Measurements from ENCODE around the gene DIAPH2. TPM values are rescaled to one million over a fixed set of nuclear protein-coding genes. Genes with fewer than 3 reads are reported as not detected.

DIAPH2 gene
- total RNA-seq, 5 donors from 2014 or later (not counting 1 experiment from before 2014, with no cell fraction given), result 8.4 to 15.3 (median 10.8) TPM

GRCh38 chrX:96693407-96693806 is 8.8 kb downstream of the DIAPH2 start:
- POLR2A ChIA-PET, result no interaction called here
- no CpG with 5 or more reads among the region's 6 CpGs for WGBS (ENCODE audit: insufficient coverage)
- no peak for ATAC-seq (replicated peaks in 1 of 4)

GRCh38 chrX:96696462-96696861 is 11.8 kb downstream of the DIAPH2 start:
- Histone ChIP-seq H3K27ac (ENCODE audit: low read length) (no peak overlapping the region), H3K36me3 (ENCODE audit: control insufficient read depth in 2 of 2, extremely low read depth in 1 of 2, insufficient read depth in 1 of 2, low read length in 1 of 2) (no peaks in the 10 kb centered on the region), H3K4me3 (ENCODE audit: control insufficient read depth in 1 of 2, extremely low read depth in 1 of 2, low read length in 1 of 2) (no peak overlapping the region), H3K27me3 (replicated peaks in 1 of 2; ENCODE audit: control insufficient read depth in 2 of 2, extremely low read depth in 1 of 2, insufficient read depth in 2 of 2, low read length in 1 of 2) (no peaks in the 10 kb centered on the region), H3K4me1 (ENCODE audit: control insufficient read depth in 1 of 2, extremely low read depth in 1 of 2, insufficient read depth in 2 of 2, low read length in 2 of 2) (no peaks in the 10 kb centered on the region), H3K9me3 (no peaks in the 10 kb centered on the region)
- no peak overlapping the region for H3K4me3 Mint-ChIP-seq
- POLR2A ChIA-PET, result no interaction called here
- peaks cover 0 to 4% of the 10 kb centered on the region in 2 donors for H3K27me3 Mint-ChIP-seq
- CTCF ChIA-PET, result no interaction called here
- H3K9me3 Mint-ChIP-seq, result no peaks in the 10 kb centered on the region
- ATAC-seq (replicated peaks in 1 of 4) (no peak), DNase-seq (no peak)
- peaks cover 7% of the 10 kb centered on the region for H3K36me3 Mint-ChIP-seq
- WGBS (ENCODE audit: insufficient coverage), result no CpG with 5 or more reads among the region's 4 CpGs
- peaks cover 0 to 12% (median 0%) of the 10 kb centered on the region in 3 donors for H3K4me1 Mint-ChIP-seq
- H3K27ac Mint-ChIP-seq, result no peak overlapping the region

More at GRCh38 chrX:96693407-96693806, 8.8 kb downstream of the DIAPH2 start:
- Histone ChIP-seq H3K36me3 (ENCODE audit: control insufficient read depth in 2 of 2, extremely low read depth in 1 of 2, insufficient read depth in 1 of 2, low read length in 1 of 2) (no peaks in the 10 kb centered on the region), H3K4me3 (ENCODE audit: control insufficient read depth in 1 of 2, extremely low read depth in 1 of 2, low read length in 1 of 2) (no peak overlapping the region), H3K9me3 (no peaks in the 10 kb centered on the region), H3K27me3 (replicated peaks in 1 of 2; ENCODE audit: control insufficient read depth in 2 of 2, extremely low read depth in 1 of 2, insufficient read depth in 2 of 2, low read length in 1 of 2) (no peaks in the 10 kb centered on the region), H3K27ac (ENCODE audit: low read length) (no peak overlapping the region), H3K4me1 (ENCODE audit: control insufficient read depth in 1 of 2, extremely low read depth in 1 of 2, insufficient read depth in 2 of 2, low read length in 2 of 2) (no peaks in the 10 kb centered on the region)
- H3K36me3 Mint-ChIP-seq, result peaks cover 3% of the 10 kb centered on the region
- H3K4me1 Mint-ChIP-seq, result peaks cover 2 to 15% (median 4%) of the 10 kb centered on the region in 3 donors
- no peak overlapping the region for H3K4me3 Mint-ChIP-seq
- no peak for DNase-seq
- H3K27ac Mint-ChIP-seq, result no peak overlapping the region
- H3K27me3 Mint-ChIP-seq, result peaks cover 0 to 4% of the 10 kb centered on the region in 2 donors
- H3K9me3 Mint-ChIP-seq, result no peaks in the 10 kb centered on the region
- CTCF ChIA-PET, result no interaction called here

- H3K4me1 ChIP-seq (ENCODE audit: control insufficient read depth in 1 of 2, extremely low read depth in 1 of 2, insufficient read depth in 2 of 2, low read length in 2 of 2), result no peaks in the 10 kb centered on the region
- H3K27ac Mint-ChIP-seq, result no peak overlapping the region
- H3K4me1 Mint-ChIP-seq, result peaks cover 0 to 11% (median 0%) of the 10 kb centered on the region in 3 donors
- H3K36me3 Mint-ChIP-seq, result peaks cover 5% of the 10 kb centered on the region
- no peaks in the 10 kb centered on the region for H3K36me3 ChIP-seq (ENCODE audit: control insufficient read depth in 2 of 2, extremely low read depth in 1 of 2, insufficient read depth in 1 of 2, low read length in 1 of 2)
- no peak overlapping the region for H3K4me3 Mint-ChIP-seq
- no CpG with 5 or more reads among the region's 1 CpG for WGBS (ENCODE audit: insufficient coverage)
- ChIA-PET CTCF (no interaction called here), POLR2A (interaction anchor here in 1 of 2 donors (0.6 kb wide), 1 partner anchor 9 kb away, joined by 3 read pairs; no protein-coding TSS in a partner anchor)
- no peaks in the 10 kb centered on the region for H3K27me3 Mint-ChIP-seq
- H3K27me3 ChIP-seq (replicated peaks in 1 of 2; ENCODE audit: control insufficient read depth in 2 of 2, extremely low read depth in 1 of 2, insufficient read depth in 2 of 2, low read length in 1 of 2), result no peaks in the 10 kb centered on the region
- no peaks in the 10 kb centered on the region for H3K9me3 ChIP-seq
- H3K9me3 Mint-ChIP-seq, result no peaks in the 10 kb centered on the region
- no peak overlapping the region for H3K4me3 ChIP-seq (ENCODE audit: control insufficient read depth in 1 of 2, extremely low read depth in 1 of 2, low read length in 1 of 2)
- H3K27ac ChIP-seq (ENCODE audit: low read length), result no peak overlapping the region
- DNase-seq, result no peak
- ATAC-seq (replicated peaks in 1 of 4), result no peak
Observed at GRCh38 chrX:96700625-96701024, 16.0 kb downstream of the DIAPH2 start.

- peaks cover 4% of the 10 kb centered on the region for H3K36me3 Mint-ChIP-seq
- H3K4me1 Mint-ChIP-seq, result peaks cover 5 to 12% (median 6%) of the 10 kb centered on the region in 3 donors
- ChIA-PET POLR2A (no interaction called here), CTCF (interaction anchor here in 1 of 2 donors (0.6 kb wide), 1 partner anchor 1809 kb away, joined by 3 read pairs; no protein-coding TSS in a partner anchor)
- Histone ChIP-seq H3K9me3 (no peaks in the 10 kb centered on the region), H3K4me1 (ENCODE audit: control insufficient read depth in 1 of 2, extremely low read depth in 1 of 2, insufficient read depth in 2 of 2, low read length in 2 of 2) (no peaks in the 10 kb centered on the region), H3K4me3 (ENCODE audit: control insufficient read depth in 1 of 2, extremely low read depth in 1 of 2, low read length in 1 of 2) (no peak overlapping the region), H3K36me3 (ENCODE audit: control insufficient read depth in 2 of 2, extremely low read depth in 1 of 2, insufficient read depth in 1 of 2, low read length in 1 of 2) (no peaks in the 10 kb centered on the region), H3K27me3 (replicated peaks in 1 of 2; ENCODE audit: control insufficient read depth in 2 of 2, extremely low read depth in 1 of 2, insufficient read depth in 2 of 2, low read length in 1 of 2) (no peaks in the 10 kb centered on the region), H3K27ac (ENCODE audit: low read length) (no peak overlapping the region)
- DNase-seq (no peak), ATAC-seq (replicated peaks in 1 of 4) (no peak)
- no peaks in the 10 kb centered on the region for H3K9me3 Mint-ChIP-seq
- no peaks in the 10 kb centered on the region for H3K27me3 Mint-ChIP-seq
- H3K4me3 Mint-ChIP-seq, result no peak overlapping the region
- H3K27ac Mint-ChIP-seq, result no peak overlapping the region
- no CpG with 5 or more reads among the region's 1 CpG for WGBS (ENCODE audit: insufficient coverage)
Observed at GRCh38 chrX:96703379-96703778, 18.7 kb downstream of the DIAPH2 start.

- Mint-ChIP-seq H3K9me3 (no peaks in the 10 kb centered on the region), H3K4me1 (peaks cover 5 to 14% (median 6%) of the 10 kb centered on the region in 3 donors), H3K27me3 (no peaks in the 10 kb centered on the region), H3K27ac (no peak overlapping the region), H3K36me3 (peaks cover 4% of the 10 kb centered on the region), H3K4me3 (no peak overlapping the region)
- ChIA-PET CTCF (no interaction called here), POLR2A (no interaction called here)
- Histone ChIP-seq H3K9me3 (no peaks in the 10 kb centered on the region), H3K27ac (ENCODE audit: low read length) (no peak overlapping the region), H3K4me1 (ENCODE audit: control insufficient read depth in 1 of 2, extremely low read depth in 1 of 2, insufficient read depth in 2 of 2, low read length in 2 of 2) (no peaks in the 10 kb centered on the region), H3K4me3 (ENCODE audit: control insufficient read depth in 1 of 2, extremely low read depth in 1 of 2, low read length in 1 of 2) (no peak overlapping the region), H3K27me3 (replicated peaks in 1 of 2; ENCODE audit: control insufficient read depth in 2 of 2, extremely low read depth in 1 of 2, insufficient read depth in 2 of 2, low read length in 1 of 2) (no peaks in the 10 kb centered on the region), H3K36me3 (ENCODE audit: control insufficient read depth in 2 of 2, extremely low read depth in 1 of 2, insufficient read depth in 1 of 2, low read length in 1 of 2) (no peaks in the 10 kb centered on the region)
- no CpG with 5 or more reads among the region's 1 CpG for WGBS (ENCODE audit: insufficient coverage)
- ATAC-seq (replicated peaks in 1 of 4) (no peak), DNase-seq (no peak)
Observed at GRCh38 chrX:96703816-96704215, 19.2 kb downstream of the DIAPH2 start.

GRCh38 chrX:96704629-96705028 is 20.0 kb downstream of the DIAPH2 start:
- Histone ChIP-seq H3K27ac (ENCODE audit: low read length) (no peak overlapping the region), H3K4me1 (ENCODE audit: control insufficient read depth in 1 of 2, extremely low read depth in 1 of 2, insufficient read depth in 2 of 2, low read length in 2 of 2) (no peaks in the 10 kb centered on the region), H3K9me3 (no peaks in the 10 kb centered on the region), H3K36me3 (ENCODE audit: control insufficient read depth in 2 of 2, extremely low read depth in 1 of 2, insufficient read depth in 1 of 2, low read length in 1 of 2) (no peaks in the 10 kb centered on the region), H3K27me3 (replicated peaks in 1 of 2; ENCODE audit: control insufficient read depth in 2 of 2, extremely low read depth in 1 of 2, insufficient read depth in 2 of 2, low read length in 1 of 2) (no peaks in the 10 kb centered on the region), H3K4me3 (ENCODE audit: control insufficient read depth in 1 of 2, extremely low read depth in 1 of 2, low read length in 1 of 2) (no peak overlapping the region)
- Mint-ChIP-seq H3K27me3 (no peaks in the 10 kb centered on the region), H3K4me3 (no peak overlapping the region), H3K9me3 (no peaks in the 10 kb centered on the region), H3K36me3 (peaks cover 4% of the 10 kb centered on the region), H3K27ac (no peak overlapping the region), H3K4me1 (peaks cover 5 to 13% (median 6%) of the 10 kb centered on the region in 3 donors)
- DNase-seq, result no peak
- POLR2A ChIA-PET, result no interaction called here
- WGBS (ENCODE audit: insufficient coverage), result no CpG with 5 or more reads among the region's 2 CpGs
- no peak for ATAC-seq (replicated peaks in 1 of 4)
- CTCF ChIA-PET, result no interaction called here

GRCh38 chrX:96705905-96706304 is 21.3 kb downstream of the DIAPH2 start:
- Histone ChIP-seq H3K4me1 (ENCODE audit: control insufficient read depth in 1 of 2, extremely low read depth in 1 of 2, insufficient read depth in 2 of 2, low read length in 2 of 2) (no peaks in the 10 kb centered on the region), H3K9me3 (no peaks in the 10 kb centered on the region), H3K27ac (ENCODE audit: low read length) (no peak overlapping the region), H3K4me3 (ENCODE audit: control insufficient read depth in 1 of 2, extremely low read depth in 1 of 2, low read length in 1 of 2) (no peak overlapping the region), H3K36me3 (ENCODE audit: control insufficient read depth in 2 of 2, extremely low read depth in 1 of 2, insufficient read depth in 1 of 2, low read length in 1 of 2) (no peaks in the 10 kb centered on the region), H3K27me3 (replicated peaks in 1 of 2; ENCODE audit: control insufficient read depth in 2 of 2, extremely low read depth in 1 of 2, insufficient read depth in 2 of 2, low read length in 1 of 2) (no peaks in the 10 kb centered on the region)
- no peaks in the 10 kb centered on the region for H3K27me3 Mint-ChIP-seq
- no peak for DNase-seq
- H3K9me3 Mint-ChIP-seq, result no peaks in the 10 kb centered on the region
- peaks cover 5 to 10% (median 6%) of the 10 kb centered on the region in 3 donors for H3K4me1 Mint-ChIP-seq
- CTCF ChIA-PET, result no interaction called here
- POLR2A ChIA-PET, result no interaction called here
- no peaks in the 10 kb centered on the region for H3K36me3 Mint-ChIP-seq
- ATAC-seq (replicated peaks in 1 of 4), result no peak
- H3K4me3 Mint-ChIP-seq, result no peak overlapping the region
- no peak overlapping the region for H3K27ac Mint-ChIP-seq
